CD4-positive, alpha-beta T cell treated with Interleukin-4 for 1 hour (primary cell): ENCODE measurements around the gene KLRF2.
"Not testable (repeated sequence)": the region's sequence is repeated elsewhere in the genome, so short reads cannot be mapped to it uniquely, and the experiment has no call there.

ENCODE experiments used
- DNase-seq, 2 donors: peaks; one replicate each; pipeline ENCODE4 v3.0.0-alpha.2; 2020 to 2022

Gene KLRF2, protein sequence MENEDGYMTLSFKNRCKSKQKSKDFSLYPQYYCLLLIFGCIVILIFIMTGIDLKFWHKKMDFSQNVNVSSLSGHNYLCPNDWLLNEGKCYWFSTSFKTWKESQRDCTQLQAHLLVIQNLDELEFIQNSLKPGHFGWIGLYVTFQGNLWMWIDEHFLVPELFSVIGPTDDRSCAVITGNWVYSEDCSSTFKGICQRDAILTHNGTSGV

DNA sequence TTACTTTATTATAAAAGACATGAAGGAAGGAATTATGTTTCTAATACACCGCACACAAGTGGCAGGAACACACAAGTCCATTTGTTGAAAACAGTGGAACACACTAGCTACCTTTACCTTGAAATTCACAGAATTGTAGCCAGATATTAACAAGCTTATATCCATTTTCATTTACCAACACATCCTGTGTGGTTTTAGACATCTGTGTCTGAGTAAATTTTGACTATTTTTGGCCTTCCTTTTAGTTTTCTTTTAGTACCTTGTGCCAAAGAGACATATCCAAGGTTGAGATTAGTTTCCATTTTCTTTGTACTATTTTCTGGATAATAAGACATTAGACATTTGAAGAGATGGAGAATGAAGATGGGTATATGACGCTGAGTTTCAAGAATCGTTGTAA lies at the start of gene KLRF2:
TSS of gene KLRF2 (plus strand) at position 244 of the 400 bp plus-strand sequence. CDS start at position 351, 107 bp downstream.
- DNase-seq, result no peak

- DNase-seq, result no peak
Measured at GRCh38 chr12:9831720-9832119, 49.6 kb upstream of the KLRF2 start.

DNA sequence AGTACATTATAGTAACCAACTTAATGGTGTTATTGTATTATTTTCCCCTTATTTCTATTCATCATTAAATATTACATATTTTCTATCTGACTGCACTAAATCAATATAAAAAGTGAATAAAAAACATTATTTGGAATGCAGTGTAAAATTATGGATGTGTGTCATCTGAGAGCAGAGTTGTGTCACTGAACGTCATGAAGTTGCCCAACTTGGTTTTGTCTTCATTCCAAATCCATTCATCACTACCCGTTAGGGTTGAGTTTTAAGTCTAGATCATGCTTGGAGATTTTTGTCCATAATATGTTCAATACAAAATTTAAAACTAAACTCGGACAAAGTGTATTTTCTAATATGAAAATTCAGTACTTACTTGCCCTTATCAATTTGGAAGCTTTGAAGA lies 37.9 kb upstream of the KLRF2 start:
- DNase-seq, result no peak

DNA sequence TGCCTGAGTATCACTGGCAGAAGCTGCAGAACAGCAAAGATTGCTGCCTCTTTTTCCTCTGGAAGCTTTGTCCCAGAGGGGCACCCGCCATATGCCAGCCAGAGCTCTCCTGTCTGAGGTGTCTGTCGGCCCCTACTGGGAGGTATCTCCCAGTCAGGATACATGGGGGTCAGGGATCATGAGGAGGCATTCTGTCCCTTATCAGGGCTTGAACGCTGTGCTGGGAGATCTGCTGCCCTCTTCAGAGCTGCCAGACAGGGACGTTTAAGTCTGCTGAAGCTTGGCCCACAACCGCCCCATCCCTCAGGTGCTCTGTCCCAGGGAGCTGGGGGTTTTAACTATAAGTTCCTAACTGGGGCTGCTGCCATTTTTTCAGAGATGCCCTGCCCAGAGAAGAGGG lies 32.4 kb upstream of the KLRF2 start:
- no peak for DNase-seq

- no peak for DNase-seq
Measured at GRCh38 chr12:9851050-9851449, 30.2 kb upstream of the KLRF2 start.

DNA sequence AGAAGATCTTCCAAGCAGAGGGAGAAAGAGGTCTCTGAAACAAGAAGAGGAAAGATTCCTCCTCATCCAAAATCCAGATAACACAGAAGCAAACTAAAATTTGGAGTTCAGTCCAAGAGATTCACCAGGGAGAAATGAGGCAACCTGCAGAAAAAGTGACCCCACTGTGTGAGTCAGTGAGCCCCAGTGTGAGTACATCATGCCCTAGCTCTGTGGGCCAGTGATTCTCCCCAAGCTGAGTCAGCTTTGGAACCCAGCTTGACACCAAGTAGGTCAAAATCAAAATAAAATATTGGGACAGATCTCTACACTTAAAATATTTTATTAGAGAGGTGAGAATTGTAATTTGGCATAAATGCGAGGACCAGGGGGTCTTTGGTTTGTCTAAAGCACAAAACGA lies 29.4 kb upstream of the KLRF2 start:
- DNase-seq, result no peak

- no peak for DNase-seq
Measured at GRCh38 chr12:9856151-9856550, 25.1 kb upstream of the KLRF2 start.

GRCh38 chr12:9856894-9857293 lies 24.4 kb upstream of the KLRF2 start:
- DNase-seq, result no peak

GRCh38 chr12:9858135-9858534 lies 23.2 kb upstream of the KLRF2 start:
- DNase-seq, result no peak

DNA sequence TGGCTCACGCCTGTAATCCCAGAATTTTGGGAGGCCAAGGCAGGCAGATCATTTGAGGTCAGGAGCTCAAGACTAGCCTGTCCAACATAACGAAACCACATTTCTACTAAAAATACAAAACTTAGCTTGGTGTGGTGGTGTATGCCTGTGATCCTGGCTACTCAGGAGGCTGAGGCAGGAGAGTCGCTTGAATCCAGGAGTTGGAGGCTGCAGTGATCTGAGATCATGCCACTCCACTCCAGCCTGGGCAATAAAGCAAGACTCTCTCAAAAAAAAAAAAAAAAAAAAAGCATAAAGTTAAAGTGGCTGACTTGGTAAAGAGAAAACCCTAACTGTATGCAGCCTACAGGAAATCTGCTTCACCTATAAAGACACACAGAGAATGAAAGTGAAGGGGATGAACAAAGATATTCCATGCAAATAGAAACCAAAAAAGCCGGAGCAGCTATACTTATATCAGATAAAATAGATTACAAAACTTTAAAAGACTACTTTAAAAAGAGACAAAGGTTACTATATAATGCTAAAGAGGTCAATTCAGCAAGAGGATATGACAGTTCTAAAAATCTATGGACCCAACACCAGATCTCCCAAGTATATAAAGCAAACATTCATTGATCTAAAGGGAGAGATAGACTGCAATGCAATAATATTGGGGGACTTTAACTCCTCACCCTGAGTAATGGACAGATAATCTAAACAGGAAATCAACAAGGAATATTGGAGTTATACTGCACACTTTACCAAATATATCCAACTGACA lies 16.2 kb upstream of the KLRF2 start:
- DNase-seq, result peak in 1 of 2 donors; percentile 47

GRCh38 chr12:9866860-9867269 lies 14.4 kb upstream of the KLRF2 start:
- DNase-seq, result no peak

GRCh38 chr12:9867531-9867930 lies 13.8 kb upstream of the KLRF2 start:
- DNase-seq, result no peak

- DNase-seq, result peak in 1 of 2 donors; percentile 45
Measured at GRCh38 chr12:9868311-9868801, 12.9 kb upstream of the KLRF2 start.

DNA sequence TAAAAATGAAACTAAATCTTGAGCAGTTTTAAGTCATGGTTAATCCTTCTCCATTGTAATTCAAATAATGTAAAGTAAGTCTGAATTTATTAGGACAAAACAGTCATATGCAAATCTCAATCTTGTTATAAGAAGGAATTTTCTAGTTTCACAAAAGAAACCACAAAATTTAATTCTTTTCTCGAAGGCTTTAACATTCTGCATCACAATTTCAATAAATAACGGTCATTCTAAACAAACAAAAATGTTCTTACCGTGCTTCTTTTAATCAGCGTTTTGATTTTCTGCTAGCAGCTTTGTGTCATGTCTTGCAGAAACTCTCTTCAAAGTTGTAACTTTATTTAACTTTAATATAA lies 12.4 kb upstream of the KLRF2 start:
- DNase-seq, result no peak

GRCh38 chr12:9869307-9870161 lies 11.8 kb upstream of the KLRF2 start, which contains the start of gene CLEC2B:
Gene CLEC2B (minus strand): TSS chr12:9869354.
- DNase-seq, result peak; percentile 20 to 80

DNA sequence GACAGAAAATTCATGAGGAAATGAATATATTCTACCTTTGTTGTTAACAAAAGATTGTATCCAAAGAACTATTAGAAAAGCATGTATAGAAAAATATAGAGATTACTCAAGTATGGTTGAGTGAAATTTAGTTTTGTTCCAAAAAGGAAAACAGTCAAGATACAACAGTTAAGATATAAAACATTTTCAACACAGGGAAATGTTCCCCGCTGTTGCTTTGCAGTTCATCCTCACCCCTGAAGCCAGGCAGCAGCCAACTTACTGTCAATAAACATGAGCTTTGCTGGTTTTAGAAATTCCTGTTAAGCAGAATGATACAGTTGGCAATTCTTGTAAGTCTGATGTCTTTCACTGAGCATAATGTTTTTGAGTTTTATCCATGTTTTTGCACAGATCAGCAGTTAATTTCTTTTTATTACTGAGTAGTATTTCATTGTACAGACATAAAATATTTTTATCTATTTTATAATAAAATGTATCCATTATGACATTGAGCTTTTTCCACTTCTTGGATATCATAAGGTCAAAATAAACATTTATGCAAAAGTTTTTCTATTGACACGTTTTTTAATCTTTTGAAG lies 10.9 kb upstream of the KLRF2 start:
- no peak for DNase-seq

DNA sequence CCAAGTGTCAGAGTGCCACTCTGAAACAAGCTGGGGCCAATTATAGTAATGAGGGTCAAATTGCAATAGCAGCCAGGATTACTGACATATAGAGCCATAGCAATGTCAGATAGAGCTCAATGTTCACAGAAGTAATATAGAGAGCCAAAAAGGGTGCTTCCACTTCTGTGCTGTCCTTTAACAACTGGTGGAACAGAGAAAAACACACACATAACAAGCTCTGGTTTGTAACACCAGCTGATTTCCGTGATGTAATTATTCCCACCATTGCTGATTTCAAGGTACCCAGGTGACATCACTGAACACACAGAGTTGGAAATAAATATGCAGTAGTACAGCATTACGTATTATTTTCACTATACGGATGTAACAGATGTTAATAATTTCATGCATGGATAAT lies 9.1 kb upstream of the KLRF2 start:
- no peak for DNase-seq

DNA sequence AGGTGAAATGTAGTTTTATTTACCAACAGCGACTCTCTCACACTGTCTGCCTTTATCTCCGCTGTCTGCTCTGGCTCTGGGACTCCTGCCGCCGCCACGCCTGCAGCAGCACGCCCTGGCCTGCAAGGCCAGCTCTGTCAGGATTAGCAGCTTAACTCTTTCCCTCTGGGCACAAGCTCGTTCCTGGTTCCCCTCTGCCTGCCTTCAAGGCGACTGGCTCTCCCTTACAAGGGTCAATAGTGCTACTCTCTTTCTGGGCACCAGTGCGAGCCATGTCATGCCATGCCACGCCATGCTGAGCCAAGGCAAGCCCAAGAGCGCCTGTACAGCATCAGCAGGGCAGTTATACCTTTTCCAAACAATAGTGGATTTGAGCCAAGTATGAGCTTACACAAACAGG lies 8.5 kb upstream of the KLRF2 start:
- no peak for DNase-seq

DNA sequence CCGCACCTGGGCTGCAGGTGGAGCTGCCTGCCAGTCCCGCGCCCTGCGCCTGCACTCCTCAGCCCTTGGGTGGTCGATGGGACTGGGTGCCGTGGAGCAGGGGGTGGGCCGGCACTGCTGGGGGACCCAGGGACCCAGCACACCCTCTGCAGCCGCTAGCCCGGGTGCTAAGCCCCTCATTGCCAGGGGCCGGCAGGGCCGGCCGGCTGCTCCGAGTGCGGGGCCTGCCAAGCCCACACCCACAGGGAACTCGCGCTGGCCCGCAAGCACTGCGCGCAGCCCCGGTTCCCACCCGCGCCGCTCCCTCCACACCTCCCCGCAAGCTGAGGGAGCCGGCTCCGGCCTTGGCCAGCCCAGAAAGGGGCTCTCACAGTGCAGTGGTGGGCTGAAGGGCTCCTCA lies 5.2 kb upstream of the KLRF2 start:
- not testable (repeated sequence) for DNase-seq

GRCh38 chr12:9880532-9881078 lies 684 bp upstream of the KLRF2 start:
- no peak for DNase-seq

GRCh38 chr12:9881988-9882387 lies 699 bp downstream of the KLRF2 start:
- no peak for DNase-seq

DNA sequence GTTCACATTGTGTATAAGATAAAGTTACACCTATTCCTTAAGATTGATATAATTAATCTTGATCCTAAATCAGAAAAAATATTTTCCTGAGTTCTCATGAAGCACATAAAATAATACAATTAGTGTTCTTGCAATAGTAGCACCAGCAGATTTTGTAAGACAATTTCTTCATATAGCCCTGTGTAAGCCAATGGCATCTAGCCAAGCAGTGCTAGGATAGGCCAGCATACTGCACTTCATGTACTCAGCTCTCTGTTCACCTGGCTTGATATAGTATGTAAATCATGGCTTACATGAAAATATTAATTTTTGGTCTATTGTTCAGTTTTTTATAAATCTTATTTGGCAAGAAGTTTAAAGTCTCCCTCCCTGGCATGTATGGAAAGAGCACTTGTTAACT lies 1.9 kb downstream of the KLRF2 start:
- DNase-seq, result no peak
